HEK293 (cell line): ENCODE results near the gene PCDH1.

Experiments used
- CTCF ChIA-PET: fragments of 350-600 bp; formaldehyde crosslinking; extraction: SDS; loops from one replicate; lab custom pipeline; 2021; ENCODE audit warnings: antibody characterized with exemption; lab: Yijun Ruan, JAX
- POLR2A ChIA-PET: fragments of 300-600 bp; formaldehyde crosslinking; extraction: SDS; loops from one replicate; lab custom pipeline; 2020; ENCODE audit warnings: antibody characterized with exemption, inconsistent platforms; lab: Yijun Ruan, JAX
- H3K27ac ChIP-seq: fragments of 200-500 bp; sonication (Bioruptor generic); 2 replicates; pipeline ENCODE4 v1.5.1; 2014; ENCODE audit warnings: low read depth, low read length, control low read depth, inconsistent platforms; ENCODE audit errors: extremely low read depth
- H3K36me3 ChIP-seq, 2 experiments: fragments of 200-500 bp in 1 of 2; sonication (Bioruptor generic) in 1 of 2; 1 replicate in 1 of 2; 2 replicates in 1 of 2; pipeline ENCODE4 v1.5.1; 2014 to 2017; ENCODE audit warnings: inconsistent platforms in 2 of 2, low read length in 2 of 2; ENCODE audit not compliant: control insufficient read depth in 2 of 2, insufficient read depth in 1 of 2
- H3K4me1 ChIP-seq: fragments of 200-500 bp; sonication (Bioruptor generic); 2 replicates; pipeline ENCODE4 v1.5.1; 2014; ENCODE audit warnings: mild to moderate bottlenecking, low read length, inconsistent platforms; ENCODE audit not compliant: control insufficient read depth, insufficient read depth
- H3K4me3 ChIP-seq: 2 replicates; pipeline ENCODE4 v1.5.1; 2011; ENCODE audit warnings: low read depth, mild to moderate bottlenecking, control low read depth, low read length, moderate library complexity
- H3K9me3 ChIP-seq: fragments of 200-500 bp; sonication (Bioruptor generic); 2 replicates; pipeline ENCODE4 v1.5.1; 2014; ENCODE audit warnings: low read depth, low read length, inconsistent platforms; ENCODE audit not compliant: control insufficient read depth, insufficient read depth
- HOXD13 ChIP-seq: sonication (generic); formaldehyde crosslinking; IDR thresholded peaks from 2 replicates; pipeline ENCODE4 v1.8.0; 2022; ENCODE audit warnings: missing genetic modification reagents, borderline replicate concordance
- ZNF112 ChIP-seq: fragments of 450-650 bp; formaldehyde crosslinking; IDR thresholded peaks from 2 replicates; pipeline ENCODE4 v1.5.0; 2017; ENCODE audit warnings: missing biosample characterization, missing genetic modification characterization
- ZNF274 ChIP-seq, 2 experiments: fragments of 200-500 bp in 1 of 2; fragments of 450-650 bp in 1 of 2; sonication (Bioruptor generic) in 1 of 2; formaldehyde crosslinking in 1 of 2; IDR thresholded peaks; 2 replicates each; pipeline versions ENCODE4 v1.5.1 to v1.6.1; 2014 to 2016; ENCODE audit warnings: borderline replicate concordance in 1 of 2, inconsistent platforms in 1 of 2, low read length in 1 of 2, missing biosample characterization in 1 of 2, missing genetic modification characterization in 1 of 2
- ZNF510 ChIP-seq: fragments of 450-650 bp; formaldehyde crosslinking; IDR thresholded peaks from 2 replicates; pipeline ENCODE4 v1.5.1; 2018; ENCODE audit warnings: mild to moderate bottlenecking, missing genetic modification characterization, missing biosample characterization; ENCODE audit not compliant: insufficient replicate concordance
- ZNF548 ChIP-seq: fragments of 450-650 bp; formaldehyde crosslinking; IDR thresholded peaks from 2 replicates; pipeline ENCODE4 v1.5.1; 2016; ENCODE audit warnings: missing biosample characterization, missing genetic modification characterization
- ZNF555 ChIP-seq: fragments of 450-650 bp; formaldehyde crosslinking; conservative IDR thresholded peaks from 2 replicates; pipeline ENCODE4 v1.5.1; 2017; ENCODE audit warnings: missing biosample characterization, mild to moderate bottlenecking, missing genetic modification characterization, inconsistent platforms
- ZNF558 ChIP-seq: fragments of 450-650 bp; formaldehyde crosslinking; IDR thresholded peaks from 2 replicates; pipeline ENCODE4 v1.5.1; 2016; ENCODE audit warnings: missing biosample characterization, missing genetic modification characterization
- ZNF658 ChIP-seq: fragments of 450-650 bp; formaldehyde crosslinking; IDR thresholded peaks from 2 replicates; pipeline ENCODE4; 2016; ENCODE audit warnings: missing biosample characterization, missing genetic modification characterization
- ZNF677 ChIP-seq: fragments of 450-650 bp; IDR thresholded peaks from 2 replicates; pipeline ENCODE4 v1.5.0; 2018; ENCODE audit warnings: missing biosample characterization, mild to moderate bottlenecking, missing genetic modification characterization, moderate library complexity
- ZNF707 ChIP-seq: fragments of 450-650 bp; formaldehyde crosslinking; IDR thresholded peaks from 2 replicates; pipeline ENCODE4 v1.5.1; 2016; ENCODE audit warnings: missing biosample characterization, missing genetic modification characterization
- ZNF747 ChIP-seq: fragments of 450-650 bp; formaldehyde crosslinking; IDR thresholded peaks from 2 replicates; pipeline ENCODE4 v1.5.1; 2016; ENCODE audit warnings: missing biosample characterization, missing genetic modification characterization
- ZNF792 ChIP-seq: fragments of 450-650 bp; formaldehyde crosslinking; IDR thresholded peaks from 2 replicates; pipeline ENCODE4 v1.5.1; 2016; ENCODE audit warnings: missing biosample characterization, missing genetic modification characterization
- ZXDB ChIP-seq: fragments of 450-650 bp; formaldehyde crosslinking; IDR thresholded peaks from 2 replicates; pipeline ENCODE4 v1.5.1; 2016; ENCODE audit warnings: missing biosample characterization, missing genetic modification characterization
- TF ChIP-seq, protein P1 (sequence below): fragments of 450-650 bp; formaldehyde crosslinking; IDR thresholded peaks from 2 replicates; pipeline ENCODE4 v1.5.1; 2016; ENCODE audit warnings: missing biosample characterization, missing genetic modification characterization
- TF ChIP-seq, protein P2 (sequence below): fragments of 450-650 bp; formaldehyde crosslinking; IDR thresholded peaks from 2 replicates; pipeline ENCODE4 v1.5.1; 2016; ENCODE audit warnings: missing biosample characterization, missing genetic modification characterization
- TF ChIP-seq, protein P3 (sequence below): fragments of 450-650 bp; formaldehyde crosslinking; IDR thresholded peaks from 2 replicates; pipeline ENCODE4 v1.5.1; 2016; ENCODE audit warnings: missing biosample characterization, missing genetic modification characterization, borderline replicate concordance

PCDH1 gene

DNA sequence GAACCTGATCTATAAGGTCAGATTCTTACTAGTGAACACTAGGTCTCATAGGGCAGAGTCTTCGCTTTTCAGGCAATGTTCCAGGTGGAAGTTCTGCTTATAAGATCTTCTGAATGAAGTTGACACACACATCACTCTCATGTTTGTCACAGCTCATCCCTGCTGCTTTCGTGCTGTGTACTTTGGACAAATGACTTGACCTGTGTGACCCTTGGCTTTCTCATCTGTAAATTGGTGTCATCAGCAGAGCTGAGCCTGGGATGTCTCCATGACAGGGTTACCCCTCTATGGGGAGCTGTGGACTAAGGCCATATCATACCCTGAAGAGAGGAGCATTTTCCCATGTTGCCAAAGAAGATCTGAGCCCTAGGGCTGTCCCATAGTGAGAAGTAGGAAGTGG is 48.2 kb upstream of the PCDH1 start:
- peaks cover 24 to 65% of the 10 kb centered on the region in 2 experiments for H3K36me3 ChIP-seq
- H3K9me3 ChIP-seq = no peaks in the 10 kb centered on the region
- H3K4me1 ChIP-seq = no peaks in the 10 kb centered on the region
- TF ChIP-seq, protein P1, sequence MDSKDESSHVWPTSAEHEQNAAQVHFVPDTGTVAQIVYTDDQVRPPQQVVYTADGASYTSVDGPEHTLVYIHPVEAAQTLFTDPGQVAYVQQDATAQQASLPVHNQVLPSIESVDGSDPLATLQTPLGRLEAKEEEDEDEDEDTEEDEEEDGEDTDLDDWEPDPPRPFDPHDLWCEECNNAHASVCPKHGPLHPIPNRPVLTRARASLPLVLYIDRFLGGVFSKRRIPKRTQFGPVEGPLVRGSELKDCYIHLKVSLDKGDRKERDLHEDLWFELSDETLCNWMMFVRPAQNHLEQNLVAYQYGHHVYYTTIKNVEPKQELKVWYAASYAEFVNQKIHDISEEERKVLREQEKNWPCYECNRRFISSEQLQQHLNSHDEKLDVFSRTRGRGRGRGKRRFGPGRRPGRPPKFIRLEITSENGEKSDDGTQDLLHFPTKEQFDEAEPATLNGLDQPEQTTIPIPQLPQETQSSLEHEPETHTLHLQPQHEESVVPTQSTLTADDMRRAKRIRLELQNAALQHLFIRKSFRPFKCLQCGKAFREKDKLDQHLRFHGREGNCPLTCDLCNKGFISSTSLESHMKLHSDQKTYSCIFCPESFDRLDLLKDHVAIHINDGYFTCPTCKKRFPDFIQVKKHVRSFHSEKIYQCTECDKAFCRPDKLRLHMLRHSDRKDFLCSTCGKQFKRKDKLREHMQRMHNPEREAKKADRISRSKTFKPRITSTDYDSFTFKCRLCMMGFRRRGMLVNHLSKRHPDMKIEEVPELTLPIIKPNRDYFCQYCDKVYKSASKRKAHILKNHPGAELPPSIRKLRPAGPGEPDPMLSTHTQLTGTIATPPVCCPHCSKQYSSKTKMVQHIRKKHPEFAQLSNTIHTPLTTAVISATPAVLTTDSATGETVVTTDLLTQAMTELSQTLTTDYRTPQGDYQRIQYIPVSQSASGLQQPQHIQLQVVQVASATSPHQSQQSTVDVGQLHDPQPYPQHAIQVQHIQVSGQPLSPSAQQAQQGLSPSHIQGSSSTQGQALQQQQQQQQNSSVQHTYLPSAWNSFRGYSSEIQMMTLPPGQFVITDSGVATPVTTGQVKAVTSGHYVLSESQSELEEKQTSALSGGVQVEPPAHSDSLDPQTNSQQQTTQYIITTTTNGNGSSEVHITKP = no peak
- no peak for TF ChIP-seq ZXDB
- TF ChIP-seq, protein P2, sequence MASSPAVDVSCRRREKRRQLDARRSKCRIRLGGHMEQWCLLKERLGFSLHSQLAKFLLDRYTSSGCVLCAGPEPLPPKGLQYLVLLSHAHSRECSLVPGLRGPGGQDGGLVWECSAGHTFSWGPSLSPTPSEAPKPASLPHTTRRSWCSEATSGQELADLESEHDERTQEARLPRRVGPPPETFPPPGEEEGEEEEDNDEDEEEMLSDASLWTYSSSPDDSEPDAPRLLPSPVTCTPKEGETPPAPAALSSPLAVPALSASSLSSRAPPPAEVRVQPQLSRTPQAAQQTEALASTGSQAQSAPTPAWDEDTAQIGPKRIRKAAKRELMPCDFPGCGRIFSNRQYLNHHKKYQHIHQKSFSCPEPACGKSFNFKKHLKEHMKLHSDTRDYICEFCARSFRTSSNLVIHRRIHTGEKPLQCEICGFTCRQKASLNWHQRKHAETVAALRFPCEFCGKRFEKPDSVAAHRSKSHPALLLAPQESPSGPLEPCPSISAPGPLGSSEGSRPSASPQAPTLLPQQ (tag by site-specific recombination) = no peak
- no peak for TF ChIP-seq ZNF658 (tag by site-specific recombination)
- no peak for TF ChIP-seq ZNF558 (tag by site-specific recombination)
- TF ChIP-seq ZNF510 = no peak
- no peak for TF ChIP-seq ZNF548
- no peak for TF ChIP-seq ZNF747 (tag by site-specific recombination)
- no peak for TF ChIP-seq ZNF707 (tag by site-specific recombination)
- TF ChIP-seq ZNF112 = no peak
- TF ChIP-seq ZNF555 (tag by site-specific recombination) = no peak
- no peak for TF ChIP-seq ZNF677 (tag by site-specific recombination)
- TF ChIP-seq, protein P3, sequence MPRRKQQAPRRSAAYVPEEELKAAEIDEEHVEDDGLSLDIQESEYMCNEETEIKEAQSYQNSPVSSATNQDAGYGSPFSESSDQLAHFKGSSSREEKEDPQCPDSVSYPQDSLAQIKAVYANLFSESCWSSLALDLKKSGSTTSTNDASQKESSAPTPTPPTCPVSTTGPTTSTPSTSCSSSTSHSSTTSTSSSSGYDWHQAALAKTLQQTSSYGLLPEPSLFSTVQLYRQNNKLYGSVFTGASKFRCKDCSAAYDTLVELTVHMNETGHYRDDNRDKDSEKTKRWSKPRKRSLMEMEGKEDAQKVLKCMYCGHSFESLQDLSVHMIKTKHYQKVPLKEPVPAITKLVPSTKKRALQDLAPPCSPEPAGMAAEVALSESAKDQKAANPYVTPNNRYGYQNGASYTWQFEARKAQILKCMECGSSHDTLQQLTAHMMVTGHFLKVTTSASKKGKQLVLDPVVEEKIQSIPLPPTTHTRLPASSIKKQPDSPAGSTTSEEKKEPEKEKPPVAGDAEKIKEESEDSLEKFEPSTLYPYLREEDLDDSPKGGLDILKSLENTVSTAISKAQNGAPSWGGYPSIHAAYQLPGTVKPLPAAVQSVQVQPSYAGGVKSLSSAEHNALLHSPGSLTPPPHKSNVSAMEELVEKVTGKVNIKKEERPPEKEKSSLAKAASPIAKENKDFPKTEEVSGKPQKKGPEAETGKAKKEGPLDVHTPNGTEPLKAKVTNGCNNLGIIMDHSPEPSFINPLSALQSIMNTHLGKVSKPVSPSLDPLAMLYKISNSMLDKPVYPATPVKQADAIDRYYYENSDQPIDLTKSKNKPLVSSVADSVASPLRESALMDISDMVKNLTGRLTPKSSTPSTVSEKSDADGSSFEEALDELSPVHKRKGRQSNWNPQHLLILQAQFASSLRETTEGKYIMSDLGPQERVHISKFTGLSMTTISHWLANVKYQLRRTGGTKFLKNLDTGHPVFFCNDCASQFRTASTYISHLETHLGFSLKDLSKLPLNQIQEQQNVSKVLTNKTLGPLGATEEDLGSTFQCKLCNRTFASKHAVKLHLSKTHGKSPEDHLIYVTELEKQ (tag by site-specific recombination) = no peak
- no peak for TF ChIP-seq ZNF274 (IDR thresholded peaks at IDR 0.05; ENCODE audit: low read length)
- TF ChIP-seq ZNF274 (tag by site-specific recombination; IDR thresholded peaks at IDR 0.05; ENCODE audit: borderline replicate concordance) = no peak
- no peak for TF ChIP-seq HOXD13 (CRISPR knock-in tag)
- no peak for TF ChIP-seq ZNF792 (tag by site-specific recombination)
- POLR2A ChIA-PET = no interaction called here
- H3K27ac ChIP-seq = no peak overlapping the region
- H3K4me3 ChIP-seq = no peak overlapping the region
- CTCF ChIA-PET = interaction anchor here (0.9 kb wide), 1 partner anchor 35 kb away, joined by 3 read pairs; no protein-coding TSS in a partner anchor
